GM19438 (cell line): ENCODE results near the gene CLK3.

Experiments
- ATAC-seq: cut with Tn5 transposase; IDR thresholded peaks from one replicate; pipeline ENCODE4 v1.9.1; 2021; ENCODE audit warnings: low read depth; ENCODE audit not compliant: unreplicated experiment

The CLK3 gene

DNA sequence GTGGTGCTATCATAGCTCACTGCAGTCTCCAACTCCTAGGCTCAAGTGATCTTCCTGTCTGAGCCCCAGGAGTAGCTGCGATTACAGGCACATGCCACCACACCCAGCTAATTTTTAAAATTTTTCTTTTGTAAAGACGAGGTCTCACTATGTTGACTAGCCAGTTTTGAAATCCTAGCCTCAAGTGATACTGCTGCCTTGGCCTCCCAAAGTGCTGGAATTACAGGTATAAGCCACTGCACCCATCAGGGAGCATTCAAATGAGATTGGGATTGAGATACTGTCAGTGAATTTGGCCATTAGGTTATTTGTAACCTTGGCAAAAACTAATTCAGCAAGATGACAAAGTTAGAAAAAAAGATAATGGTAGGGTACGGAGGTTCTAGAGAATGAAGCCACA lies 58.5 kb downstream of the CLK3 start:
- ATAC-seq = no peak

GRCh38 chr15:74676801-74677200 lies 61.2 kb downstream of the CLK3 start:
- ATAC-seq = no peak
